Measurements from ENCODE around the gene STX12.
"Not testable (repeated sequence)": the region's sequence is repeated elsewhere in the genome, so short reads cannot be mapped to it uniquely, and the experiment has no call there.

STX12 gene

DNA sequence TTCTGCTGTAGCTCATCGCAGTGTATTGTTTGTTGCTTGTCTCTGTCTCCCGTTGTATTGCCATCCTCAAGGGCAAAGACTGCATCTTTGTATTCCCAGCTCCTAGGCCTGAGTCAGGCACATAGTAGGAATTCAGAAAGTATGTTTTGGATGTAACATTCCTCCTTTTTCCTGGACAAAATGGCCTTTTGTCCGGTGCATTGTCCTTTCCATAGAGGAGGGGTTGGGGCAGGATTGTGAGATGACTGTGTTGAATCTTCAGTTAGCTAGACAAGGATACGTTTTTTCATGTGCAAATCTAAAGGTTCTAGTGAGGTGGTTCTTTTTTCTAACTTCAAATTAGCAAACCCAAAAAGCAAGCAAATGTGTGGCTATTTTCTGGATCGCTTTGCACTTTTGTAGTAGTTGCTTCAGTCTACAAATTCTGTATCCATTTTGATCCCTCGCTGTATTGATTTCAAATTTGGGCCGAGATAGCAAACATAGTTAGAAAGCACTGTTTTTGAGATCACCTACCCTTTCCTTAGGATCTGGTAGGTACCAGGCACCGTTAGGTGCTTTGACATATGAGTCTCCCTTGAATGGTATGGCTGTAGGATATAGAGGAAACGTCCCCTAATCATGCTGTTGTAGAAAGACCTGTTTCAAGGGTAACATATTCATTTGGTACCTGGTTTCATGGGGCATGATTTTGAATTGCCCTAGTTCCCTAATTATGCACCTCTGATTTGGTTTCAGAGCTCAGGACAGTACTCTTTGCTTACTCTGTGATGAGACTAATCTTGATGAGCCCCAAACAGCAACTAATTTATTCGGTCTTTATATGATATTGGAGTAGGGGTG is 58.8 kb downstream of the STX12 start:
- FAIRE-seq = no peak

DNA sequence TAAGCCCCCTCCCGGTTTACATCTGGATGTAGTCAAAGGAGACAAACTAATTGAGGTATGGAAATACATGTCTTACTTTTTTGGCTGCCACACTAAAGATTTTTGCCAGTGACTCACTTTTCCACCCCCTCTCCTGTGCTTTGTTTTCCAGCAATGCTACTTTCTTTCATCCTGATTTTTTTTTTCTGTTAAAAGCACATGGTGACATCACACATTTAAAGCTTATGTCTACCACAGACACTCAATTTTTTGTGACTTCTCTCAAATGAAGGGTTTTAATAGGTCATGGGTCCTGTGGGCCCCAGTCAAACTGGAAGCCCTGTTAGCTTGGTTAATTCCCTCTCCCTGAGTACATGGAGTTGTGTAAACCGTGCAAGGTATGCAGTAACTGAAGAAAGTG is 59.7 kb downstream of the STX12 start:
- no peak for FAIRE-seq

DNA sequence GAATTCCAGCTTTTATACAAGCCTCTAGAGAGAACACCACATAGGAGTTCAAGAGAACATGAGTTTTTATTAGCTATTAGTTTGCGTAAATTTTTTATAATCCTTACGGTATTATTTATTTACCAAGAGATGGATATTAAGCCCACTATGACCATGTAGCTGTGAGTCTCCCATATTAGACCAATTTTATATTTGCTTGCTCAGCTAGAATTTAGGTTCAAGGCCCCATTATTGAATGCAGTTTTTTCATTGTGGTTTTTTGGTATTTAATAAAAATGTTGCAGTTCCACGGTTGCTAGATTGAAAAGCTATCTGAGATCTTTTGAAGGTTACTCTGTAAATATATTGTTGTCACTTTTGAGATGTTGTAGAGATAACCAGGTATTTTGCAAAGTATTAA is 60.5 kb downstream of the STX12 start:
- no peak for FAIRE-seq

DNA sequence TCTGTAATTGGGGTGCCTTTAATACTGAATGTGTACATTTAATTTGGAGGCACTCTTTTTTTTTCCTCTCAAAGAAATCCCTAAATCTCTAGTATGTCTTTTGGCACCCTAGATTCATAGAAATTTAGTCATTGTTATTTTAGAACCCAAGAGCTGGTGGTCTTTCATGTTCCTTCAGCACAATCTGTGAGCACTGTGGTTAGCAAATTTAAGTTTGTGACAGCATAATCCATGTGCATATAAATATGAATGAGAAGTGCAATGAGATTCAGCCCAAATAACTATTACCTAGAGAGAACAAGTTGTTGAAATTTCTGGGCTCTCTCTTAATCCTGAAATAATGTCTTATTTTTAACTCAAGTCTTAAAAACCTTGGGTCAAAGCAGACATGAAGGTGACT is 62.0 kb downstream of the STX12 start:
- no peak for FAIRE-seq

DNA sequence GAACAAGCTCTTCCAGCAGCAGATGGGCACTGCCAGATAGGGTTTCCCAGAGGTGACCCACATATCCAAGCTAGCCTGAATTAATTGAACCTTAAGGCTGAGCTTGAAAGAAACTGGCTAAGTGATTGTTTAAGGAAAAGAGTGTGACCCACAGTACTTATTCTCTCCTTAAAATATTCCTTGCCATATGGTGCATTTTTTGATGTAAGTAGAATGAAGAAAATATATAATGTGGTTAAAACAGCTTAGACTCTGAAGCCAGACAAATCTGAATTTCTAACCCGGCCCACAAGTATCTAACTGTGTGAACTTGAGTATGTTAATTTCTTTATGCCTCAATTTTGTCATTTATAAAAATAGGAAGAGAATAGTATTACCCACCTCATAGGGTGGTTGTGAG is 62.5 kb downstream of the STX12 start:
- FAIRE-seq = no peak

DNA sequence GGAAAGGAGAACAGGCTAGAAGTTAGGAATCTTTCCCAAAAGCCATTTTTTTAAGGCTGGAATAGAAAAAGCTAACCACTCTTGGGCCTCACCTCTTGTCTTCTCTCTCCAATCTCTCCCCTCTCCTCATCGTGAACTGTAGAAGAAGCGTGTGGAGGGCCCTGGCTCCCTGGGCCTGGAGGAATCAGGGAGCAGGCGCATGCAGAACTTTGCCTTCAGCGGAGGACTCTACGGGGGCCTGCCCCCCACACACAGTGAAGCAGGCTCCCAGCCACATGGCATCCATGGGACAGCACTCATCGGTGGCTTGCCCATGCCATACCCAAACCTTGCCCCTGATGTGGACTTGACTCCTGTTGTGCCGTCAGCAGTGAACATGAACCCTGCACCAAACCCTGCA is 76.9 kb downstream of the STX12 start:
- FAIRE-seq = no peak

DNA sequence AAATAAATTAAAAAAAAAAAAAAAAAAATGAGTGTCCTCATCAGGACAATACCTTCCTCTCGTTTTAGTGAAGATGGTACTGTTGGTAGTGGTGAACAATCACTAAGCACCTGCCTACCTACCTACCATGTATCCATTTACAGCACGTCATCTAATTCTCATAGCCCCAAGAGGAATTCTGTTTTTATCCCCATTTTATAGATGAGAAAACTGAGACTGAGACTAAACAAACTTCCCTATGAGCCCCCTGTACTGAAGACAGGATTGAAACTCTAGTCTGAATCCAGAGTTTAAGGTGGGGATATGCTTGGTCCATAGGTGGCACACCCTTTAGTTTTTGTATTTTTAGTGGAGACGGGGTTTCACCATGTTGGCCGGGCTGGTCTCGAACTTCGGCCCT is 82.1 kb downstream of the STX12 start:
- FAIRE-seq = no peak

GRCh38 chr1:27856561-27857343 is 83.7 kb downstream of the STX12 start:
- no peak for FAIRE-seq

DNA sequence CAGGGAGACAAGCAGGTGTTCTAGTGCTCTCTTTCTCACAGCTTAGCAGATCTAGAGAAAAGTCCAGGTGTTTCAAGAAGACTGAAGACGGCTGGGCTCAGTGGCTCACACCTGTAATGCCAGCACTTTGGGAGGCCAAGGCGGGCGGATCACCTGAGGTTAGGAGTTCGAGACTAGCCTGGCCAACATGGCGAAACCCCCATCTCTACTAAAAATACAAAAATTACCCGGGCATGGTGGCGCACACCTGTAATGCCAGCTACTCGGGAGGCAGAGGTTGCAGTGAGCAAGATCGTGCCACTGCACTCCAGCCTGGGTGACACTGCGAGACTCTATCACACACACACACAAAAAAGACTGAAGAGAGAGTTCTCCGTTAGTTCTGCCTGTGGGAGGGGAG is 84.5 kb downstream of the STX12 start:
- not testable (repeated sequence) for FAIRE-seq

GRCh38 chr1:27858072-27858948 is 85.3 kb downstream of the STX12 start:
- no peak for FAIRE-seq

- no peak for FAIRE-seq
Observed at GRCh38 chr1:27858949-27859576, 86.0 kb downstream of the STX12 start.

GRCh38 chr1:27861436-27861835 is 88.4 kb downstream of the STX12 start:
- FAIRE-seq = no peak

DNA sequence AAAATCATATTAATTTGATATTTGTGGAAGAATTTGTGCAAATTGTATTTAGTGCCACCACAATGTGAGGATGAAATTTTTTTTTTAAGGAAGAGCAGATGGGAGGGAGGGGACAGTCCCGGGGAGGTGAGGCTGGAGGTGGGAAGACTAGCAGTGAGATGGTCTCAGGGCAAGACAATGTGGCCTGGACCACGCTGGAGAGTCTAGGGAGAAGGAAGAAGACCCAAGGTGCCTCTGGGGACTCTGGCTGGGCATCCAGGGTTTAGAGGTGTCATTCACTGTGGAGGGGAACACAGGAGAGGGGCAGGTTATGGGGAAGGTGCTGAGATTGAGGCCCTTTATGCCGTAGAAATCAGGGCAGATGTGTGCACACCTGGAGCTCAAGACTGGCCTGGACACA is 89.0 kb downstream of the STX12 start:
- no peak for FAIRE-seq

- no peak for FAIRE-seq
Observed at GRCh38 chr1:27862671-27863537, 89.9 kb downstream of the STX12 start.

GRCh38 chr1:27863538-27863915 is 90.5 kb downstream of the STX12 start:
- FAIRE-seq = no peak

DNA sequence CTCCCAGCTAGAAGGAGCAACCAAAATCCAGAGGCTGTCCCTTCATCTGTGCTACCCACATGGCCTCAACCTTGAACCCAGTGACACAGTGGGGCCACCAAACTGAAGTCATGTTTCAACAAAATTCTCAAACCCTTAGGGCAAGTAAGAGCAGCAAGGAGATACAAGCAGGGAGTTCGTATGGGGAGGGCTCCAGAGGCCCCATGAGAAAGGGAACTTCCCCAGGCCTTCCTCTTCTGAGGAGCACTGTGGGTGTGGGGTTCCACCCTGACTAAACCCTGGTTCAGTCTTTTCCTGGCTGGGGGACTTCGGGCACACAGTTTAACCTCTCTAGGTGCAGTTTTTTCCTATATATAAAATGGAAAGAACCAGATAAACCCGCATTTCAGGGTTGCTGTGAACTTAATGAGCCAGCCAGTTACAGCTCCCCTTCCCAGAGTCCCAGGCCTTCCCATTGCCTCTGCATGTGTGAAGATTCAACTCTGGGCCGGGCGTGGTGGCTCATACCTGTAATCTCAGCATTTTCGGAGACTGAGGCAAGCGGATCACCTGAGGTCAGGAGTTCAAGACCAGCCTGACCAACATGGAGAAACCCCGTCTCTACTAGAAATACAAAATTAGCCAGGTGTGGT is 91.4 kb downstream of the STX12 start:
- no peak for FAIRE-seq

DNA sequence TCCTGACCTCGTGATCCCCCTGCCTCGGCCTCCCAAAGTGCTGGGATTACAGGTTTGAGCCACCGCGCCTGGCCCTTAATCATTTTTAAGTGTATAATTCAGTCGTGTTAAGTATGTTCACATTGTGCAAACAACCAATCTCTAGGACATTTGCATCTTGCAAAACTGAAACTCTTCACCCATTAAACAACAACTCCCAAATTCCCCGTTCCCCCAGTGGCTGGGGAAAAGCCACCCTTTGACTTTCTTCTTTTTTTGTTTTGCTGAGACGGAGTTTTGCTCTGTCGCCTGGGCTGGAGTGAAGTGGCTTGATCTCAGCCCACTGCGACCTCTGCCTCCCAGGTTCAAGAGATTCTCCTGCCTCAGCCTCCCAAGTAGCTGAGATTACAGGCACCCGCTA is 92.8 kb downstream of the STX12 start:
- no peak for FAIRE-seq

- no peak for FAIRE-seq
Observed at GRCh38 chr1:27868556-27868931, 95.5 kb downstream of the STX12 start.

DNA sequence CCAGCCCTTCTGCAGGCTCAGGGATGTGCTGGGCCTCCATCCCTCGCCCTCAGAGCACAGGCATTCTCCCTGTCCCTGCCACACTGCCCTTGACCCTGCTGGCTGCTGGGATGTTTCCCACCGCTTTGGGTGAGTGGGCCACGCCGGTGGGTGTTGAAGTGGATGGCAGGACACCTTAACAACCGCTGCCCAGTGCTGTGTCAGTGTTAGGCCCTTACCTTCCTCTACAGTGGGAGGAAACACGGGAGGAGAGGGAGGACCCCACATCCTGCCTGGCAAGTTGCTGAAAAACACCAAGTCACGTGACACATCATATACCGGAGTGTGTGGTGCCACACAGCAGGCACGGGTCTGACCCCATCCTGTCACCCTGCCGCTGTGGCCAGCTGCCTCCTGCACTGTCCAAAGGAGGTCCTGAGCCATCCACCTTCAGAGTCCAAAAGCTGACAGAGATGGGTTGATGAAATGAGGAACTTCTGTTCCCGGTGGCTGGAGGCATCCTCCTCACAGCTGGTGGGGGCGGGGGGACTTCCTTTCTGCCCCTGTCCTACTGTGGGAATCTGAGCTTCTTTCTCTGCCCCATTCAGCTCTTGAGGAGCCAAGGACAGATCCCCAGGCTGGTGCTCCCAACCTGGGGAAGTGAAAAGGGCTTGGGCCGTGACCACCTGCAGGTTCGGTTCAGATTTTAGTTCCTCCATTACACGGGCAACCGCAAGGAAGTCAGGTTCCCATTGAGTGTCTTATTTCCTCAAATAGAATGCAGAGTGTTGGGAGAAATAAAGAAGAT is 96.1 kb downstream of the STX12 start:
- no peak for FAIRE-seq

DNA sequence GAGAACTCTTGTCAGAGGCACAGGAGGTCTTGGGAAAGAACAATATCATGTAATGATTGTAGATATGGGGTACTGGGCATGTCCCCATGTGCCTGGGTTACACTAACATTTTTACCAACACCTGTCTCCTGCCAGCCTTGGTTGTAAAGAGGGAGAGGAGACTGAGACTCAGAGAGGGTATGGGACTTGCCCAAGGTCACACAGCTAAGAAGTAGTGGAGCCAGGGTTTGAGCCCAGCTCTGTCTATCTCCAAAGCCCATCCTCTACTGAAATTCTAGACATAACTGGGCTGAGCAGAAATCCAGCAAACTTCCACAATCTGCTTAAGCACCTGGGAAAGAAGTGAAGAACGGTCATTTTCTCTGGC is 96.7 kb downstream of the STX12 start:
- FAIRE-seq = no peak
